GM19035 (cell line): ENCODE results near the gene CLPX.
"Not testable (repeated sequence)": the region's sequence is repeated elsewhere in the genome, so short reads cannot be mapped to it uniquely, and the experiment has no call there.

Experiments used
- ATAC-seq: cut with Tn5 transposase; IDR thresholded peaks from one replicate; pipeline ENCODE4 v1.9.1; 2021; ENCODE audit not compliant: unreplicated experiment

The CLPX gene

DNA sequence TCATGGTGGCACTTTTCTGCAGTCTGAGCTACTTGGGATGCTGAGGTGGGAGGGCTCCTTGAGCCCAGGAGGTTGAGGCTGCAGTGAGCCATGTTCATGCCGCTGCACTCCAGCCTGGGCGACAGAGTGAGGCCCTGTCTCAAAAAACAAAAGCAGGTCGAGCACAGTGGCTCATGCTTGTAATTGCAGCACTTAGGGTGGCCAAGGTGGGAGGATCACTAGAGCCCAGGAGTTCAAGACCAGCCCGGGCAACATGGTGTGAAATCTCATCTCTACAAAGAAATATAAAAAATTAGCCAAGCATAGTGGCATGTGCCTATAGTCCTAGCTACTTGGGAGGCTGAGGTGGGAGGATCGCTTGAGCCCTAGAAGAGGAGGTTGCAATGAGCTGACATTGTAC lies 80.1 kb downstream of the CLPX start:
- no peak for ATAC-seq

DNA sequence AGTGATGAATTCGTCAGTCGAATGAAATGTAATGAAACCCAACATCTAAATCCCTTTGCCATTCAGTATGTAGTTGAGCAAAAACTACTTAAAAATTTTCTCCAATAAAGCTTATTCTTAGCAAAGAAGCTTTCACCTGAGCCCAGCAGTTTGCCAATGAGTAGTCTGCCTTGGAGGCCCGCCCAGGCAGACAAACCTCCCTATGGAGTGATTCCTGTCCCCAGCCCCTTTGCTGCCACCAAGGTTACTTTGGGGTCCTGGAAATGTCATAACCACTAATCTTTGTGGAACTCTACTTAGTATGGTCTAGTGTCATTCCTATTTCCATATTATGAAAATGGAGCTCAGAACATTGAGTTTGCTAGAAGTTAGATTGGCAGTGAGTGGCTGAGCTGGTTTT lies 82.2 kb downstream of the CLPX start:
- no peak for ATAC-seq

DNA sequence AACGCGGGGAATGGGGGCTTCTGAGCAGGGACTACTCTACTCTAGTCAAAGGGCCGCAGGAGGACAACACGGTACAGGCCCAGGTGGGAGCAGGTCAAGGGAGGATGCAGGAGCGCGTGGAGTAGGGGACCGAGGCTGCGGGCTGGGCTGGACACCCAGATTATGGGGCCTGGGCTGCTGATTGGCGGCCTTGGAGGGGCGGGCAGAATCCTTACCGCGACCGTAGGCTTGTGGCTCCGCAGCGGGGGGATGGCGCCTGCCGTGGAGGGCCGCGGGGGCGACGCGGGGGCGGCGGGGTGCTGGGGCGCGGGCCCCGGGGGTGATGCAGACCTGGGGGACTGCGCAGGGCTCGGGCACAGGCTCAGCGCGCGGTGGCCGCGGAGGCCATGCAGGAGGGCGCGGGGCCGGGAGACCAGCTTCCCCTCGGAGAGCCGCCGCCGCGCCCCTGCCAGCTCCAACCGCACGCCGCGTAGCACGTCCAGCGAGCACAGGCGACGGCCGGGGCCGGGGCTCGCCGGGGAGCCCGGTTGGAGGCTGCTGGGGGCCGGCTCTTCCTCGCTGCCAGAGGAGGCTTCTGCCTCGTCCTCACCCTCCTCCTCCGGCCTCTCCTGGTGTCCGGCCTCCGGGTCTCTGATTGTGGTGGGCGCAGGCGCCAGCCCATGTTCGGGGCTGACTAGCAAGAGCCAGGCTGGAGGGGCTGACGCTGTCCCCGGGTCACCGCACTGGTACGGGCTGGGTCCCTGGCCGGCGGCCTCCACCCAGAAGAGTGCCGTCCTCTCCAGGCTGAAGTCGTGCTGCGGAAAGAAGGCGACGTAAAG lies 83.0 kb downstream of the CLPX start:
- ATAC-seq: no peak

DNA sequence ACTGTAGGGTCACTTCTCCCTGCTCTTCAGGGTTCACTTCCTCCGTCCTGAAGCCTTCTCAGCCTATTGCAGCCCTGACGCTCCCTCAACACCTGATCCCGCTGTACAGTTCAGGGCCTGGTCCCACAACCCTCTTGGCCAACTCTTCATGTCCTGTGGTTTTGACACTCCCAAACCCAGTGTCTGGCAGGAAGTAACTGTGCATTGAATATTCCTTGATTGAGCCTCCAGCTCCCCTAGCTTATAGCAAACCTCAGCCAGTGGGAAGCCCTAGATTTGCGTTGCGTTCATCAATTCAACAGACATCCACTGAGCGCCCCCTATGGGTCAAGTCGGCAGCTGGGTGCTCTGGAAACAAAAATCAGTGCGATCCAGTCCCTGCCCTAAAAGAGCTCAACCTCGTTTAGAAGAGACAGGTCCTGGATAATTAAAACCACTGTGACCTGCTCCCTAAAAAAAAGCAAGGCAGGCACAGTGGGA lies 83.7 kb downstream of the CLPX start:
- no peak for ATAC-seq

DNA sequence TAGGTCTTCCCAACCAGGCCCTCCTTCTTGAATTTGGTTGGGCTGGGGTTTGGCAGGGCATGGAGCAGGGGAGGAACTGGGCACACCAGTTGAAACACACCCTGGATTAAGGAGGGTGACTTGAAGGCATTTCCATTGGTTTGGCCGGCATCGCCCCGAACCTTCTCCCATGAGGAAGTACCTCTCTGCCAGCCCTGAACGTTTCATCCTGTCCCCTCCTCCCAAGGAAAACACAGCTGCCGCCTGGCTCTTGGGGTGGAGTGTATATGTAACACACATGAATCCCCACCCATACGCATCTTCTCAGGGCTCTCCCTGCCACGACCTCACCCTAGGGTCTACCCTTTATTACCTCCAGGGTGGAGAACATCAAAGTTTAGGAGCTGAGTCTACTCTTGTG lies 84.7 kb downstream of the CLPX start:
- no peak for ATAC-seq

DNA sequence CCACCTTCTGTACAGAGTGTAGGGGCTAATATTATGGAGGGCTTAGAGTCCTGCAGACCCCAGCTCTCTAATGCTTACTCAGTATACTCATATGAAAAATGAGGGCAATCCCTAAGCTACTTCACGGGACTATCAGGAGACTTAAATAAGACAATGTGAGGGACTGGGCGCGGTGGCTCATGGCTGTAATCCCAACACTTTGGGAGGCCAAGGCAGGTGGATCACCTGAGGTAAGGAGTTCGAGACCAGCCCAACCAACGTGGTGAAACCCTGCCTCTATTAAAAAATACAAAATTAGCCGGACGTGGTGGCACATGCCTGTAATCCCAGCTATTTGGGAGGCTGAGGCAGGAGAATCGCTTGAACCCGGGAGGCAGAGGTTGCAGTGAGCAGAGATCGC lies 85.3 kb downstream of the CLPX start:
- ATAC-seq: not testable (repeated sequence)

DNA sequence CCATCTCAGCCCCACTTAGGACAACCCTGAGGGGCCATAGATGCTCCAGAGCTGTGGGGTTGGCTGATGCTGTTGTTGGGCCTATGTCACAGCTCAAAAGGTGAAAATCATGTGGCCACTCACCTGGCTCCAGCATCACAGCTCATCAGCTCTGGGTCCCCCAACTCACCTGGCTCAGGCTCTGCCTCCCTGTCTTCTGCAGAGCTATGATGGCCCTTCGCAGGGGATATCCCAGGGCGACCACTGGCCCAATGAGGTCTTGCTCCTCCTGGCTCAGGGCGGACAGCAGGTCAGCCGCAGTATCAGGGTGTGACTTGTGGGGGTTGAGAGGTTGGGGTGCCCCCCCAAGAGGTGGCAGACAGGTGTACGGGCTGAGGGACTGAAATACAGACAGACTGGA lies 85.8 kb downstream of the CLPX start:
- no peak for ATAC-seq
